IMR-90 (cell line): ENCODE results near the gene SRP9. TPM values are rescaled to one million over a fixed set of nuclear protein-coding genes. Genes with fewer than 3 reads are reported as not detected.
"Not testable (repeated sequence)": the region's sequence is repeated elsewhere in the genome, so short reads cannot be mapped to it uniquely, and the experiment has no call there.

Experiments
- ATAC-seq: fragments of 200-7000 bp; cut with Tn5 transposase; 2 replicates; pipeline ENCODE4 v1.9.1; 2020; ENCODE audit warnings: low read depth, mild to moderate bottlenecking, moderate library complexity
- BruUV-seq: library from RNA; stranded (reverse); fragments of 400-500 nt; replicated peaks from 2 replicates; lab custom pipeline; 2021; lab: Mats Ljungman, UMichigan
- CTCF ChIA-PET: fragments of 300-600 bp; formaldehyde crosslinking; extraction: SDS; loops from one replicate; lab custom pipeline; 2021; ENCODE audit warnings: antibody characterized with exemption; lab: Yijun Ruan, JAX
- POLR2A ChIA-PET: fragments of 300-600 bp; sonication (Branson Sonifier 250); formaldehyde crosslinking; loops from one replicate; lab custom pipeline; 2022; ENCODE audit warnings: antibody characterized with exemption; ENCODE audit not compliant: unreplicated experiment; lab: Charles Lee
- DNase-seq: peaks from one replicate; pipeline ENCODE4 v3.0.0; 2013
- H2AFZ ChIP-seq: replicated peaks from 2 replicates; pipeline ENCODE3; 2013; ENCODE audit warnings: low read length, mild to moderate bottlenecking; ENCODE audit not compliant: poor library complexity
- H2AK5ac ChIP-seq: 2 replicates; pipeline ENCODE4 v1.6.1; 2013; ENCODE audit warnings: low read depth, low read length, inconsistent platforms
- H2AK9ac ChIP-seq: replicated peaks from 2 replicates; pipeline ENCODE3; 2013; ENCODE audit warnings: mild to moderate bottlenecking, low read depth, low read length, moderate library complexity; ENCODE audit not compliant: poor library complexity
- H2BK120ac ChIP-seq: 2 replicates; pipeline ENCODE4 v1.6.1; 2013; ENCODE audit warnings: low read depth, low read length, inconsistent platforms
- H2BK15ac ChIP-seq: 3 replicates; pipeline ENCODE4 v1.6.1; 2013; ENCODE audit warnings: low read depth, low read length, inconsistent platforms
- H2BK20ac ChIP-seq: 2 replicates; pipeline ENCODE4 v1.6.1; 2013; ENCODE audit warnings: low read depth, mild to moderate bottlenecking, inconsistent platforms, low read length, moderate library complexity
- H2BK5ac ChIP-seq: 2 replicates; pipeline ENCODE4 v1.6.1; 2013; ENCODE audit warnings: mild to moderate bottlenecking, low read depth, low read length, inconsistent platforms; ENCODE audit not compliant: poor library complexity, severe bottlenecking
- H3K14ac ChIP-seq: replicated peaks from 2 replicates; pipeline ENCODE4 v1.6.1; 2013; ENCODE audit warnings: low read depth, low read length, inconsistent platforms
- H3K18ac ChIP-seq: 2 replicates; pipeline ENCODE4 v1.6.1; 2013; ENCODE audit warnings: low read depth, low read length, control low read depth
- H3K23ac ChIP-seq: 2 replicates; pipeline ENCODE4 v1.6.1; 2013; ENCODE audit warnings: low read depth, low read length, inconsistent platforms
- H3K27ac ChIP-seq: 2 replicates; pipeline ENCODE4 v1.5.1; 2013; ENCODE audit warnings: mild to moderate bottlenecking, control low read depth, low read length; ENCODE audit not compliant: insufficient read depth
- H3K27me3 ChIP-seq: 2 replicates; pipeline ENCODE4 v1.6.1; 2013; ENCODE audit warnings: low read length; ENCODE audit not compliant: control insufficient read depth, insufficient read depth
- H3K36me3 ChIP-seq: 2 replicates; pipeline ENCODE4 v1.6.1; 2013; ENCODE audit warnings: low read length, mixed read lengths; ENCODE audit not compliant: control insufficient read depth, insufficient read depth
- H3K4ac ChIP-seq: 2 replicates; pipeline ENCODE4 v1.6.1; 2013; ENCODE audit warnings: low read depth, low read length, inconsistent platforms
- H3K4me1 ChIP-seq: 2 replicates; pipeline ENCODE4 v1.6.1; 2013; ENCODE audit warnings: low read length, mixed read lengths; ENCODE audit not compliant: control insufficient read depth, insufficient read depth
- H3K4me2 ChIP-seq: 2 replicates; pipeline ENCODE4 v1.6.1; 2013; ENCODE audit warnings: low read depth, mild to moderate bottlenecking, control low read depth, low read length, moderate library complexity
- H3K4me3 ChIP-seq: 2 replicates; pipeline ENCODE4 v1.5.1; 2013; ENCODE audit warnings: low read depth, mild to moderate bottlenecking, control low read depth, low read length, moderate library complexity; ENCODE audit not compliant: insufficient read depth
- H3K56ac ChIP-seq: 2 replicates; pipeline ENCODE4 v1.6.1; 2013; ENCODE audit warnings: low read length, inconsistent platforms; ENCODE audit not compliant: insufficient read depth; ENCODE audit errors: extremely low read depth
- H3K79me1 ChIP-seq, 2 experiments: 2 replicates each; pipeline ENCODE4 v1.6.1; 2013; ENCODE audit warnings: low read length in 2 of 2, inconsistent platforms in 1 of 2, low read depth in 1 of 2
- H3K9ac ChIP-seq: 2 replicates; pipeline ENCODE4 v1.6.1; 2013; ENCODE audit warnings: low read depth, low read length, control low read depth
- H3K9me1 ChIP-seq: 2 replicates; pipeline ENCODE4 v1.6.1; 2013; ENCODE audit warnings: low read length, inconsistent platforms; ENCODE audit not compliant: insufficient read depth
- H3K9me3 ChIP-seq: 2 replicates; pipeline ENCODE4 v1.6.1; 2013; ENCODE audit warnings: low read length; ENCODE audit not compliant: control insufficient read depth, insufficient read depth
- H4K20me1 ChIP-seq: 2 replicates; pipeline ENCODE4 v1.6.1; 2013; ENCODE audit warnings: low read length, inconsistent platforms; ENCODE audit not compliant: insufficient read depth
- H4K5ac ChIP-seq: 2 replicates; pipeline ENCODE4 v1.6.1; 2013; ENCODE audit warnings: mild to moderate bottlenecking, low read depth, low read length, control low read depth
- H4K8ac ChIP-seq, 2 experiments: 2 replicates each; pipeline ENCODE4 v1.6.1; 2013; ENCODE audit warnings: low read depth in 2 of 2, low read length in 2 of 2, control low read depth in 1 of 2, inconsistent platforms in 1 of 2
- H4K91ac ChIP-seq: 2 replicates; pipeline ENCODE4 v1.6.1; 2013; ENCODE audit warnings: low read depth, low read length, inconsistent platforms; ENCODE audit not compliant: insufficient read depth
- FOS ChIP-seq: fragments of 150-350 bp; IDR thresholded peaks from 2 replicates; pipeline ENCODE4 v1.6.1; 2016; ENCODE audit warnings: low read depth, low read length
- WGBS, 2 experiments: methylation state at CpG; one replicate each; pipeline versions ENCODE4 v1.1.5 to v1.1.7; 2013; ENCODE audit warnings: missing lambda C conversion rate in 2 of 2; ENCODE audit not compliant: insufficient read length in 1 of 2; ENCODE audit errors: extremely low coverage in 2 of 2; 5-methylcytosine and 5-hydroxymethylcytosine counted together
- dilution Hi-C: fragments of 300-500 bp; cut with HindIII; formaldehyde crosslinking; loops from one replicate; pipeline ENCODE4 v1.14.3; 2018; ENCODE audit warnings: low sequenced_read_pairs; ENCODE audit not compliant: unreplicated experiment
- in situ Hi-C: fragments of 300-500 bp; cut with MboI; formaldehyde crosslinking; loops from 3 replicates; pipeline ENCODE4 v1.14.3; 2019; ENCODE audit warnings: low sequenced_read_pairs, inconsistent platforms, mixed read lengths
- intact Hi-C: fragments of 100-400 bp; cut with micrococcal nuclease; formaldehyde crosslinking; loops from 2 replicates; pipeline ENCODE4 v1.10.0; 2022
- polyA plus RNA-seq, 3 experiments: library from polyadenylated mRNA; depleted of rRNA; stranded (reverse); fragments of >200 nt; gene quantifications; 2 replicates each; pipeline ENCODE4 v1.2.3, GENCODE V29; 2012; ENCODE audit warnings: low replicate concordance in 1 of 3
- total RNA-seq: library from RNA; depleted of rRNA; stranded (reverse); fragments of >200 nt; gene quantifications from 2 replicates; pipeline ENCODE4 v1.2.3, GENCODE V29; 2012

Gene SRP9
- total and polyA plus RNA-seq, 2 of the 4 experiments (the other 2 are of a cell fraction) = 230 to 295 TPM

- H2BK15ac ChIP-seq = no peak overlapping the region
- no peak overlapping the region for H2BK20ac ChIP-seq
- no peak overlapping the region for H4K5ac ChIP-seq
- peaks cover 0 to 6% of the 10 kb centered on the region in 2 experiments; a peak in 1 of 4 replicates for H3K79me1 ChIP-seq
- H2AFZ ChIP-seq = no peak overlapping the region
- no peaks in the 10 kb centered on the region for H3K9me3 ChIP-seq
- no peak overlapping the region for H3K4me2 ChIP-seq
- no TSS peak for BruUV-seq
- no peak overlapping the region for H2BK5ac ChIP-seq
- H3K23ac ChIP-seq = no peak overlapping the region
- no peaks in the 10 kb centered on the region for H3K27me3 ChIP-seq
- H2BK120ac ChIP-seq = no peak overlapping the region
- dilution Hi-C loops = no loop called here
- H3K27ac ChIP-seq = no peak overlapping the region
- no peak overlapping the region for H3K9ac ChIP-seq
- H2AK5ac ChIP-seq = no peak overlapping the region
- no peak overlapping the region for H4K91ac ChIP-seq
- in situ Hi-C loops = no loop called here
- CTCF ChIA-PET = interaction anchor here (0.5 kb wide), 1 partner anchor 64 kb away, joined by 5 read pairs; no protein-coding TSS in a partner anchor
- intact Hi-C loops = no loop called here
- WGBS, 2 experiments = no CpG with 5 or more reads among the region's 1 CpG
- H4K20me1 ChIP-seq = no peaks in the 10 kb centered on the region
- no peaks in the 10 kb centered on the region for H3K36me3 ChIP-seq
- no peak overlapping the region for H3K56ac ChIP-seq
- H3K14ac ChIP-seq = no peak overlapping the region
- H2AK9ac ChIP-seq = no peak overlapping the region
- POLR2A ChIA-PET = no interaction called here
- peaks cover 4% of the 10 kb centered on the region; the same call in 1 of the 2 replicates for H3K4me1 ChIP-seq
- no peak overlapping the region for H4K8ac ChIP-seq
- no peak overlapping the region for H3K18ac ChIP-seq
- DNase-seq (no peak), ATAC-seq (no peak)
- H3K9me1 ChIP-seq = no peaks in the 10 kb centered on the region
- no peak for TF ChIP-seq FOS
- H3K4me3 ChIP-seq = no peak overlapping the region
- no peak overlapping the region for H3K4ac ChIP-seq
These were observed 28.6 kb downstream of the SRP9 start for GRCh38 chr1:225806249-225806648.

- H4K5ac ChIP-seq, H3K23ac ChIP-seq, H3K4me1 ChIP-seq, H3K4me3 ChIP-seq, dilution Hi-C loops, H2BK20ac ChIP-seq, H3K4ac ChIP-seq, ATAC-seq, H2AK5ac ChIP-seq, POLR2A ChIA-PET, BruUV-seq, H3K14ac ChIP-seq, H4K8ac ChIP-seq, H2AK9ac ChIP-seq, H2BK5ac ChIP-seq, H3K27me3 ChIP-seq, H3K9ac ChIP-seq, H2AFZ ChIP-seq, in situ Hi-C loops, H4K20me1 ChIP-seq, H3K56ac ChIP-seq, H2BK15ac ChIP-seq, H3K9me3 ChIP-seq, H3K4me2 ChIP-seq, H3K36me3 ChIP-seq, H3K27ac ChIP-seq, H3K18ac ChIP-seq, H2BK120ac ChIP-seq, intact Hi-C loops, DNase-seq, H4K91ac ChIP-seq, H3K9me1 ChIP-seq: not testable (repeated sequence)
- peaks cover 0 to 11% of the 10 kb centered on the region in 2 experiments; a peak in 1 of 4 replicates for H3K79me1 ChIP-seq
- no CpG with 5 or more reads among the region's 3 CpGs for WGBS, 2 experiments
- CTCF ChIA-PET = interaction anchor here (0.5 kb wide), 1 partner anchor 64 kb away, joined by 5 read pairs; no protein-coding TSS in a partner anchor
These were observed 29.1 kb downstream of the SRP9 start for GRCh38 chr1:225806736-225807135.
